Non-pigmented ciliary epithelial cell (primary cell): ENCODE results near the gene ANGPTL4.
"Not testable (repeated sequence)": the region's sequence is repeated elsewhere in the genome, so short reads cannot be mapped to it uniquely, and the experiment has no call there.

Experiments
- DNase-seq: peaks from one replicate; pipeline ENCODE4 v3.0.0-alpha.2; 2010; ENCODE audit warnings: low read depth

Gene ANGPTL4

GRCh38 chr19:8389891-8390616 lies 26.1 kb downstream of the ANGPTL4 start, which contains the start of gene RAB11B:
RAB11B (plus strand) TSS chr19:8390360; CDS start chr19:8390417, 57 bp downstream.
- peak; percentile 99 for DNase-seq

DNA sequence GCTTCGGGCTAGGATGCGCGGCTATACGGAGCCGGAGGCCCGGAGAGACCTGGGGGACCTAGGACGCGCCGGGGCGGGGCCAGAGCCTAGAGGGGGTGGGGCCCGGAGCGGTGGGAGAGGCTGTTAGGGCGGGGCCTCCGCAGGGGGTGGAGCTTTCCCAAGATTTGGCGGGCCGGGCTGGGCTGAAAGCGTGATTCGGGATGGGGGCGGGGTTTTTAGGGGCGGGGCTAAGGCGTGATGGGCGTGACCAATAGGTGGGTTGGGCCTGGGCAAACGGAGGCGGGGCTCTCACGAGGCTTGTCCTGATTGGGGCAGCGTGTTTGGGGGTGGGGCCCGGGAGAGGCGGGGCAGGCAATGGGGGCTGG lies 26.6 kb downstream of the ANGPTL4 start:
- DNase-seq = peak; percentile 67

- no peak for DNase-seq
Measured at GRCh38 chr19:8391198-8392016, 27.5 kb downstream of the ANGPTL4 start.

DNA sequence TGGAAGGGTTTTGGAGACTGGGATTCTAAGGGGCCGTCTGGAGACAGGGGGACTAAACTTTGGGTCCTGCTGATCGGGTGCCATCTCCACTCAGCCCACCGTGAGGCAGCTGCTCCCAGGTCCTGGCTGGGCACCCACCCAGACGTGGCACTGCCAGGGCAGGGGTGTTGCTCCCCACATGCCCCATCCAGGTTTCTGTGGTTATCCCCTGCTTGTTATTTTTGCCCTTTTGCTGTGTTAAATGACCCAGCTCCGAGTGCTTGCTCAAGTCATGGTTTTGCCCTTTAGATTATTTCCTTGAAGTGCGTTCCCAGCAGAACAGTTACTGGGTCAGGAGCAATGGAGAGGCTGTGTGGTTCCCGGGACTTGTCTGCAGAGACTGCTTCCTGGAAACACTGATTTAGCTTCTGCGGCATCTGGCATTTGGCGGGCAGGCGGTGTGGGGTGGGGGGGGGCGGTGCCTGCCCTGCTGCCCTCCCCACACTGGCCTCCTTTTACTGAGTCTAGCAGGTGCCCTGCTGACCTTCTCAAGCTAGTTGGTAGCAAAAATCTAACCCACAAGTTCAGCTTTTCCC lies 28.1 kb downstream of the ANGPTL4 start:
- DNase-seq = no peak

GRCh38 chr19:8393192-8393870 lies 29.4 kb downstream of the ANGPTL4 start:
- DNase-seq = no peak

- no peak for DNase-seq
Measured at GRCh38 chr19:8393871-8394250, 29.9 kb downstream of the ANGPTL4 start.

- no peak for DNase-seq
Measured at GRCh38 chr19:8395621-8396082, 31.7 kb downstream of the ANGPTL4 start.

GRCh38 chr19:8396185-8396562 lies 32.2 kb downstream of the ANGPTL4 start:
- no peak for DNase-seq

DNA sequence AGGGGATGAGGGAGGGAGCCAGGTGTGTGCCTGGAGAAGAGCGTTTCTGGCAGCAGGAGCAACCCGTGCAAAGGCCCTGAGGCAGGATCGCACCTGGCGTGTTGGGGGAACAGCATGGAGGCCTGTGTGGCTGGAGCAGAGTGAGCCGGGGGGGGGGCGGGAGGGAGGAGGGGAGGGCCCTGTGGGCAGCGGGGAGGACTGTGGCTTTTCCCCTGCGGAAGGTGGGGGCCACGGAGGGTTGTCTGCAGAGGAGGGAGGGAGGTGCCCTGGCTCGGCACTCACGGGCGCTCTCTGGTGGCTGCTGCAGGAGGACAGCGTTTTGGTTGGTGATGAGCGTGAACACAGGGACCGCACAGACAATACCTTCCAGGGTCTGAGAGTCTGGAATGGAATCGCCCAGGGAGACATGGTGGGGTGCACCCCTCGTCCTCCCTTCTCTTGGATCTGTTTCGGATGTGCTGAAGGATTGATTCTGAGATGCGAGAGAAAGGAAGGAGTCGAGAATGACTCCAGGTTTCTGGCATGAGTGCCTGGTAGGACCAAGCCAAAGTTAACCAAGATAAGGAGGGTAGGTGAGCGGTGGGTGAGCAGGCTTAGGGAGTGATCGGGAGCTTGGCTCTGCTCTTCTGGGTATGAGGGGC lies 32.7 kb downstream of the ANGPTL4 start:
- DNase-seq = no peak

GRCh38 chr19:8397271-8397670 lies 33.3 kb downstream of the ANGPTL4 start:
- DNase-seq = no peak

GRCh38 chr19:8397746-8398310 lies 33.9 kb downstream of the ANGPTL4 start:
- no peak for DNase-seq

GRCh38 chr19:8398311-8398771 lies 34.4 kb downstream of the ANGPTL4 start:
- no peak for DNase-seq

- DNase-seq = no peak
Measured at GRCh38 chr19:8399681-8400188, 35.8 kb downstream of the ANGPTL4 start.

DNA sequence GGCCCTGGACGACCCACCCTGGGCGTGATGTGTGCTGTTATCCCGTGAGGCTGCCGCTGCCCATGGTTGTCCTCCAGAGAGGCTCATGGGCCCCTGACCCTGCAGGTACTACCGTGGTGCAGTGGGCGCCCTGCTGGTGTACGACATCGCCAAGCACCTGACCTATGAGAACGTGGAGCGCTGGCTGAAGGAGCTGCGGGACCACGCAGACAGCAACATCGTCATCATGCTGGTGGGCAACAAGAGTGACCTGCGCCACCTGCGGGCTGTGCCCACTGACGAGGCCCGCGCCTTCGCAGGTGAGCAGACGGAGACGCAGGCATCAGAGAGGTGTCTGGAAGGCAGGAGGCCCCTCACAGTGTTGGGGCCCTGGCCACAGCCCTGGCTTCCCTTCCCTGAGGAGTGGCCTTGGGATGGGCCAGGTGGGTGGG lies 38.0 kb downstream of the ANGPTL4 start:
- no peak for DNase-seq

GRCh38 chr19:8403098-8403819 lies 39.3 kb downstream of the ANGPTL4 start:
- DNase-seq = no peak

- DNase-seq = no peak
Measured at GRCh38 chr19:8403820-8404109, 39.8 kb downstream of the ANGPTL4 start.

GRCh38 chr19:8404391-8405151 lies 40.6 kb downstream of the ANGPTL4 start:
- DNase-seq = no peak

DNA sequence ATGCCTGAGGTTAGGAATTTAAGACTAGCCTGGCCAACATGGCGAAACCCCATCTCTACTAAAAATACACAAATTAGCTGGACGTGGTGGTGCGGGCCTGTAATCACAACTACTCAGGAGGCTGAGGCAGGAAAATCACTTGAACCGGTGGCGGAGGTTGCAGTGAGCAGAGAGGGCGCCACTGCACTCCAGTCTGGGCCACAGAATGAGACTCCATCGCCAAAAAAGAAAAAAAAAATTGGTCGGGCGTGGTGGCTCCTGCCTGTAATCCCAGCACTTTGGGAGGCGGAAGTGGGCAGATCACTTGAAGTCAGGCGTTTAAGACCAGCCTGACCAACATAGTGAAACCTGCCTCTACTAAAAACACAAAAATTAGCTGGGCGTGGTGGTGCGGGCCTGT lies 46.8 kb downstream of the ANGPTL4 start:
- DNase-seq = not testable (repeated sequence)

DNA sequence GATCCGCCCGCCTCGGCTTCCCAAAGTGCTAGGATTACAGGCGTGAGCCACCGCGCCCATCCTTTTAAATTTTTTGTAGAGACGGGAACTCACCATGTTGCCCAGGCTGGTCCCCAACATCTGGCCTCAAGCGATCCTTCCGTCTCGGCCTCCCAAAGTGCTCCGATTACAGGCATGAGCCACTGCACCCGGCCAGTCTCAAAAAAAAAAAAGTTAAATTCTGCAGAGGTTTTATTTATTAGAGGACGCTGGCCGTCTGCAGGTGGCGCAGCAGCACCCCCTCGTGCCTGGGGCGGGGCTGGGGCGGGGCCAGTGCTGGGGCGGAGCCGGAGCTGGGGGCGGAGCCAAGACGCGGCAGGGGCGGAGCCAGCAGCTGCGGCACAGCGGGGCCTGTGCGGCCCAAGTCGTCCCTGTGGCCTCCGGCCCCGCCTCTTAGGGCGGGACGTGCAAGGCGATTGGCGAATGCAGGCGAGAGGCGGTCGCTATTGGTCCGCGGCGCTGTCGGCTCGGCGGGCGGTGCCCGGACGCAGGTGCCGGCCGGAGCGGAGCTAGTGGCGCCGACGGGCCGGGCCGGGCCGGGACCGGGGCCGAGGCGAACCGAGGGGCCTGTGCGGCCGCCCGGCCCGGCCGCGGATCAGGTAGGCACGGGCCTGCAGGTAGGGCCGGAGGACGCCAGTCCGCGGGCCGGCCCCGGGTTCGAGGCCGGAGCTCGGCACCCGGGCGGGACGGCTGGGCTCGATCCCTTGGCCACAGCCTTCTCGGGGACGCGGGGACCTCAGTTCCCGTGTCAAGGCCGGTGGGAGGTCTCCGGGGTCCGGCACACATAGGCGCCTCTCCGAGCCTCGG lies 49.1 kb downstream of the ANGPTL4 start, which contains the start of gene MARCHF2:
TSS of gene MARCHF2 (plus strand) at position 523 of the 846 bp plus-strand sequence. CDS start 8,536 bp downstream, outside the sequence.
- DNase-seq = peak; percentile 84
